Mammary microvascular endothelial cell (primary cell): ENCODE data around the gene COLQ. TPM values are rescaled to one million over a fixed set of nuclear protein-coding genes. Genes with fewer than 3 reads are reported as not detected.

Experiments used
- total RNA-seq: library from RNA; depleted of rRNA; stranded (reverse); fragments of >200 nt; gene quantifications from 2 replicates; pipeline ENCODE4 v1.2.3, GENCODE V29; 2015

COLQ gene
- 0.05 and 0.93 TPM in 2 replicates for total RNA-seq

GRCh38 chr3:15521573-15521965, at the start of gene COLQ:
TSS of gene COLQ (minus strand) at chr3:15521706. CDS start at chr3:15521625, 81 bp downstream.

GRCh38 chr3:15427182-15427880, 94.2 kb downstream of the COLQ start, which contains the start of the genes EAF1 and METTL6:
TSS of gene EAF1 (plus strand) at chr3:15427598. CDS start at chr3:15427780, 182 bp downstream.
TSS of gene METTL6 (minus strand) at chr3:15427544. CDS start at chr3:15426511, 1,033 bp downstream.

Other genes with a start within 250 kb of the COLQ start
- 50.7 and 51.1 TPM in 2 replicates for gene SH3BP5, start 189.1 kb downstream of the COLQ start, total RNA-seq
- gene METTL6, start 94.2 kb downstream of the COLQ start, total RNA-seq = 16.1 and 17.1 TPM in 2 replicates
- gene EAF1, start 94.1 kb downstream of the COLQ start, total RNA-seq = 13.6 and 14.3 TPM in 2 replicates
- 17.9 and 27.9 TPM in 2 replicates for gene HACL1, start 79.9 kb upstream of the COLQ start, total RNA-seq
- 14.1 and 23.3 TPM in 2 replicates for gene BTD, start 80.0 kb upstream of the COLQ start, total RNA-seq